Sigmoid colon (tissue), 4 donors: ENCODE data around the gene RAB36.

ENCODE experiments used
- CTCF ChIP-seq, 4 experiments: fragments of 450-650 bp in 3 of 4; fragments of 200-600 bp in 1 of 4; IDR thresholded peaks; one replicate each; pipeline ENCODE4 v1.5.1; 2016 to 2019; ENCODE audit warnings: antibody characterized with exemption in 4 of 4, mild to moderate bottlenecking in 3 of 4, moderate library complexity in 2 of 4
- POLR2A ChIP-seq, 2 donors: fragments of 450-650 bp; IDR thresholded peaks; one replicate each; pipeline ENCODE4 v1.6.1; 2016; ENCODE audit warnings: antibody characterized with exemption in 2 of 2, mild to moderate bottlenecking in 2 of 2, moderate library complexity in 2 of 2
- POLR2AphosphoS5 ChIP-seq, 4 donors: sonication (generic); formaldehyde crosslinking; IDR thresholded peaks; one replicate each; pipeline ENCODE4 v1.6.1; 2017; ENCODE audit warnings: antibody characterized with exemption in 4 of 4

- TF ChIP-seq CTCF (IDR thresholded peaks at IDR 0.05) (no peak), POLR2AphosphoS5 (IDR thresholded peaks at IDR 0.05) (no peak), POLR2A (IDR thresholded peaks at IDR 0.05) (no peak)
Observed at GRCh38 chr22:23157560-23158515, 12.6 kb downstream of the RAB36 start.
